ENCODE data around the gene PARP3. TPM values are rescaled to one million over a fixed set of nuclear protein-coding genes. Genes with fewer than 3 reads are reported as not detected.
"Not testable (repeated sequence)": the region's sequence is repeated elsewhere in the genome, so short reads cannot be mapped to it uniquely, and the experiment has no call there.

Gene PARP3
- total RNA-seq, 2 experiments from 2014 or later, result 23.5 to 26.1 TPM

DNA sequence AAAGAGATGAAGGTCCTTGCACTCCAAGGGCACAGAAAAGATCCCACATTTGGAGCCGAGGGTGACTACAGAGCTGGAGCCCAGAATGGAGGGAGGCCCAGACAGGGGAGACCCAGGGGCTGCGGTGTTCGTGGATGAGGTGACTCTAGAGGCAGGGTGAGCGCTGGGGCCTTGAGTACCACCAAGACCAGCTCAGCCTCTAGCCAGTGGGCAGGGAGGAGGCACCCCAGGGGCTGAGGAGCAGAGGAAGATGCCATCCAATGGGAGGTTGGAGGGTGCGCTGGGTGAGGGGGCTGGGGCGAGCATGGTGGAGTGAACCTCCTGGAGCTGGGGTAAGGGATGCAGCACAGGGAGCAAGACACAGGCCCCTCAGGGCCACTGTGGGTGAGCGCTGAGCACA is 13.7 kb upstream of the PARP3 start:
- H3K27me3 Mint-ChIP-seq, result no peaks in the 10 kb centered on the region
- POLR2A ChIA-PET, result no interaction called here
- no peaks in the 10 kb centered on the region for H3K9me3 Mint-ChIP-seq
- H3K4me3 Mint-ChIP-seq, result no peak overlapping the region
- no peaks in the 10 kb centered on the region for H3K4me1 Mint-ChIP-seq
- H3K36me3 Mint-ChIP-seq, result peaks cover 5% of the 10 kb centered on the region
- H3K27ac Mint-ChIP-seq, result no peak overlapping the region
- no peak for DNase-seq
- no peak for ATAC-seq (ENCODE audit: low read depth)

DNA sequence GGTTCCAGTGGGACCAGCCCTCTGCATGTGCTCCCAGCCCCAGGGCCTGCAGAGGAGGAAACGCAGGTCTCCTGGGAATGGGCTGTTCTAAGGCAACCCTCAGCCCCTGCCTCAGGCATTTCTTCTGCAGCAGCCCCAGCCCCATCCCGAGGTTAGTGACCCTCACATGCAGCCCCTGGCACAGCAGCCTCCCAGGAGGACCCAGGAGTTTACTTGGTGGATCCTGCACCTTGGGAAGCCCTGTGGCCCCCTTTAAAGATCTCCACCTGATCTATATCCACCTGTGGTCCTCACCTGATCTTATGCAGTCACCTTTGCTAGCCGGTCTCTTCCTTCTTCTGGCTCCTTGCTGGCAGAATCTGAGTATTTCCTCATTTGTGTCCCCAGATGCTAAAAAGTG is 13.2 kb upstream of the PARP3 start:
- H3K9me3 Mint-ChIP-seq; H3K27me3 Mint-ChIP-seq; H3K4me1 Mint-ChIP-seq; H3K4me3 Mint-ChIP-seq; ATAC-seq (ENCODE audit: low read depth); DNase-seq; POLR2A ChIA-PET; H3K36me3 Mint-ChIP-seq; H3K27ac Mint-ChIP-seq: not testable (repeated sequence)

DNA sequence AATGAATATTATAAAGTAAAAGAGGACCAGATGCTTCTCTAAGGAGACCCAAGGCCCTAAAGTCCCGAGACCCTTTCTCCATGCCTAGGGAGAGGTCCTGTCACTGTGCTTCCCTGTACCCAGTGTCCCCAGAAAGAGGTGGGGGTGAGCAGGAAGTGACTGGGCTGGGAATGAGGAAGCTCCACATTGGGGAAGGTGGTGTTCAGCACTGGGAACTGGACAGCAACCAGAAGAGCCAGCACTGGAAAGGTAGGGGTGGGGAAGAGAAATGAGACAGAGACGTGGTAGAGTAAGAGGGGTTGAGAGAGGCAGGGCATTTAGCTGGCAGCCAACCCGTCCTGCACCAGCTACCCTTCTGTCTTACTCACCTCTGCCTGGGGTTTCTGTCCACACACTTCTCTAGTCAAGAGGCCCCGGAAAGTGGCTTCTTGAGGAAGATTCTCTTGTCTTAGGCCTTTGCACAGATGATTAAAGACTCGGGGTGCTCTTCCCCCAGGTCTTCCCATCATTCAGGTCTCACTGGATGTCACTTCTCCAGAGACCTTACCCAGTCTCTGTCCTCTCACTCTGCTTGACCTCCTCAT is 12.7 kb upstream of the PARP3 start:
- Mint-ChIP-seq H3K4me1 (no peaks in the 10 kb centered on the region), H3K27ac (no peak overlapping the region), H3K9me3 (no peaks in the 10 kb centered on the region), H3K4me3 (no peak overlapping the region), H3K36me3 (peaks cover 8% of the 10 kb centered on the region), H3K27me3 (no peaks in the 10 kb centered on the region)
- POLR2A ChIA-PET, result no interaction called here
- ATAC-seq (ENCODE audit: low read depth), result no peak
- DNase-seq, result no peak

DNA sequence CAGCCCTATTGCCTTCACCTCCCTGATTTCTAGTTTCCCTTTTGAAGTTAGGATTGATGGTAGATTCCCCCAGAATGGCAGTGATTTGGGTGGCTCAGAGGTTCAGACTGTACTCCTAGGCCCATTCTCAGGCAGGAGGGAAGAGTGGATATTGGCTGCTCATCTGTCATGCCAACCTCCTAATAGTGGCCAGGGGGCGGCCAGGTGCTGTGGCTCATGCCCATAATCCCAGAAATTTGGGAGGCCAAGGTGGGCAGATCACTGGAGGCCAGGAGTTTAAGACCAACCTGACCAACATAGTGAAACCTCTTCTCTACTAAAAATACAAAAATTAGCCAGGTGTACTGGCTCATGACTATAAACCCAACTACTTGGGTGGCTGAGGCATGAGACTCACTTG is 11.7 kb upstream of the PARP3 start:
- Mint-ChIP-seq H3K9me3 (no peaks in the 10 kb centered on the region), H3K27me3 (no peaks in the 10 kb centered on the region), H3K4me3 (no peak overlapping the region), H3K36me3 (peaks cover 8% of the 10 kb centered on the region), H3K27ac (no peak overlapping the region), H3K4me1 (no peaks in the 10 kb centered on the region)
- DNase-seq, result no peak
- ATAC-seq (ENCODE audit: low read depth), result no peak
- POLR2A ChIA-PET, result no interaction called here

DNA sequence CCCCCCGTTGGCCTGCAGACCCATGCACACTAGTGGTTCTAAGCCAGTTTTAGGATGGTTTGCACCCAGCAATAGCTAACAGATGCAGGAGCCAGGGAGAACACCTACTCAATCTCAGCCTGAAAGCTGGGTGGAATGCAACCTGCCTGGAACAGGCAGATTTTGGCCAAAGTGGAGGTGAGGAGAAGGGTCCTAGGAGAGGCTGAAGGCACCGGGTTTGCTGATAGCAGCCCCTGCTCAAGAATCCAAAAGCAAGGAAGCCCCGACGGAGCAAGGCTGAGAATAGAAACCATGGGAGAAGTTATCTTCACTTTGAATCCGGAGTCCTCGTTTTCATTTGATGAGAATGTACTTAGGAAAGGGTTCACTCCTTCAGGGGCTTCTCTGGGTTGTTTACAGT is 10.4 kb upstream of the PARP3 start:
- POLR2A ChIA-PET, result interaction anchor here (0.6 kb wide), 1 partner anchor 1334 kb away, joined by 5 read pairs; no protein-coding TSS in a partner anchor
- no peaks in the 10 kb centered on the region for H3K27me3 Mint-ChIP-seq
- H3K4me1 Mint-ChIP-seq, result no peaks in the 10 kb centered on the region
- H3K27ac Mint-ChIP-seq, result no peak overlapping the region
- no peak for ATAC-seq (ENCODE audit: low read depth)
- no peak overlapping the region for H3K4me3 Mint-ChIP-seq
- H3K9me3 Mint-ChIP-seq, result no peaks in the 10 kb centered on the region
- no peak for DNase-seq
- peaks cover 10% of the 10 kb centered on the region for H3K36me3 Mint-ChIP-seq

DNA sequence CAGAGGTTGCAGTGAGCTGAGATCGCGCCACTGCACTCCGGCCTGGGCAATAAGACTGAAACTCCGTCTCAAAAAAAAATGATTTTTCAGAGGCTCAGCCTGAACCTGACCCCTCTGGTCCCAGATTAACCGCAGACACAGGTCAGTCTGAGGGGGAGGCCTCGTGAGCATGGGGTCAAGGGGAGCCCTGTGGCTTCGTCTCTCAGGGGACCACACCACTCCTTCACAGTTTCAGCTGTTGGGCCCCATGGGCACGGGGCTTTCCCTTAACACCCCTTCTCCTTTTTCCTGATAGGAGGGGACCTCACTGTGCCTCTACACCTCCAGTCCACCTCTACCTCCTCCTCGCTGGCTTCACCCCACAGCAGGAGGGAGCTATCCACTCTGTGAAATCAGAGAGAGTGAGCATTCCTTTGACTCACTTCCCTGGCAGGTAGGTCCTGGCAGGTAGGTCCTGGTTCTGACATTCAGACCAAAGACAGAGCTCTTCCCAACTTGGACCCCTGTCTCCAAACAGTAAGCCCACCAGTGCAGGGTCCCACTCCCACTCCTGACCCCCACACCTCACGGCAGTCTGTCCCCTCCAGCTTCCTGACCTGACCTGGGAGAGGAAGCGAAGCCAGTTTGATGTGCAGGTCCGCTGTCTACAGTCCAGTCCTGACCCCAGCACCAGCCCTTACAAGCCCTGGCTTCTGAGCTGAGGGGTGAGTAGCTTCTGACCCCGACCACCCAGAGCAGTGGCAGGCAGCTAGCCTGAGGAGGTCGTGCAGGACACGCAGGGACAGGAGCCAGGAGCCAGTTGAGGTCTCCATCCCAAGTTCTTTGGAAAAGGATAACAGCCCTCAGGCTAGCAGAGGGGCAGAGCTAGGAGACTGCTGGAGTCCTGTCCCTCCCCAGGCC is 9.4 kb upstream of the PARP3 start:
- no peaks in the 10 kb centered on the region for H3K27me3 Mint-ChIP-seq
- H3K9me3 Mint-ChIP-seq, result no peaks in the 10 kb centered on the region
- H3K4me1 Mint-ChIP-seq, result peaks cover 6% of the 10 kb centered on the region
- peaks cover 18% of the 10 kb centered on the region for H3K36me3 Mint-ChIP-seq
- H3K4me3 Mint-ChIP-seq, result no peak overlapping the region
- ATAC-seq (ENCODE audit: low read depth), result no peak
- no peak for DNase-seq
- no peak overlapping the region for H3K27ac Mint-ChIP-seq
- POLR2A ChIA-PET, result no interaction called here

DNA sequence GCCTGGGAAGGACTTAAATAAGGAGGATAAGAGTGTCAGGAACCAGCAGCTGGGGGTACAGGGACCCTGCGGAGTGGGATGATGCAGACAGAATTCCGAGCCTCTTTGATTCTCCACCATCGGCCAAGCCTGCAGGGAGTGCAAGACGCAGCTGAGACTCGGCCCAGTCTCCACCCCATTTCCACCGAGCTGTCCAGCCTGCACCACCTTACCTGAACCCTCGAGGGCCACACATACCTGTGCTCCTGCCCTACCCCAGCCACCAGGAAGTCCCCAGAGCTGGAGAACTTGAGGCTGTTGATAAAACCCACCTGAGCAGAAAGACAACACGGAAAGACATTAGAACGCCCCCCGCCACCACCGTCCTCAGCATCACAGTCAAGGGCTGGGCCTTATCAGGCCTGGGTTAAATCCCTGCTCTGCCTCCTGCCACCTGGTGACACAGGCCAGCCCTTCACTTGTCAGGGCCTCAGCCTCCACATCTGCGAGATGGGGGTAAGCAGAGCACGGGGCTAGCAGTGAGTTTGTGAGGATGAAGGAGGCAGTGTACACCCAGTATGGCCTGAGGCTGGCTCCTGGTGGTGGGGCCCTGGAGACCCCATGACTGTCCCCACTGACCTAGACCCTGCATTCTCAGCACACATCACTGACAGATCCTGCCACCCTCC is 8.6 kb upstream of the PARP3 start:
- no peak for DNase-seq
- H3K27me3 Mint-ChIP-seq, result no peaks in the 10 kb centered on the region
- H3K9me3 Mint-ChIP-seq, result no peaks in the 10 kb centered on the region
- POLR2A ChIA-PET, result no interaction called here
- no peak overlapping the region for H3K27ac Mint-ChIP-seq
- peaks cover 11% of the 10 kb centered on the region for H3K4me1 Mint-ChIP-seq
- peaks cover 19% of the 10 kb centered on the region for H3K36me3 Mint-ChIP-seq
- no peak for ATAC-seq (ENCODE audit: low read depth)
- H3K4me3 Mint-ChIP-seq, result no peak overlapping the region

DNA sequence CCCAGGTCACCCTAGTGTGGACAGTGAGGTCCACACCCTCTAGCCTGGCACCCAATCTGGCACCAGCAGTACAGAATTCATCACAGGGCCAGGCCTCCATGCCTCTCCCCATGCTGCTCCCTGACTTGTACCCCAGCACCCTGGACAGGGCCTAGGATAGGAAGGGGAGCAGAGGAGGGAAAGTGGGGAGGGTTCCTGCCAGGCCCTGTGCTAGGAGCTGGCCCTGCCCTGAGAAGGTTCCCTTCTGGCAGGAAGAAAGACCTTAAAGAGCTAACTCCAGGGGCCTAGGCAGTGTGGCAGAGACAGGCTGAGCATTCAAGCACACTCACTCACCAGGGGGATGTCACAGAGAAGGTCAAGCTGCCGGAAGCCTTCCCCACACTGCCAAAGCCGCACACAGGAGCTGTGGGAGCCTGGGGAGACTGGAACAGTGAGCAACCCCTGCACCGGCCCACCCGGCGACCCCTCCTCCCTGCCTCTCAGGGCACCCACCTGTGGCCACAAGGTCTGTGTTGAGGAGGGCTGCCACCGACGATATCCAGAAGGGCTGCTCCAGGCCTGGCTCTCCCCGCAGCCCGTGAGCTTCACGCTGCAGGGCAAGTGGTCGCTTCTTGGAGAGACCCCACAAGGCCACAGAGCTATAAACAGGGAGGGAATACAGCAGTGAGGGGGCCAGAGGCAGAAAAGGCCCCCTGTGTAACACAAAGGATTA is 7.9 kb upstream of the PARP3 start:
- peaks cover 15% of the 10 kb centered on the region for H3K4me1 Mint-ChIP-seq
- H3K4me3 Mint-ChIP-seq, result no peak overlapping the region
- peaks cover 21% of the 10 kb centered on the region for H3K36me3 Mint-ChIP-seq
- no peaks in the 10 kb centered on the region for H3K27me3 Mint-ChIP-seq
- no peak overlapping the region for H3K27ac Mint-ChIP-seq
- ATAC-seq (ENCODE audit: low read depth) (no peak), DNase-seq (no peak)
- no peaks in the 10 kb centered on the region for H3K9me3 Mint-ChIP-seq
- POLR2A ChIA-PET, result no interaction called here

DNA sequence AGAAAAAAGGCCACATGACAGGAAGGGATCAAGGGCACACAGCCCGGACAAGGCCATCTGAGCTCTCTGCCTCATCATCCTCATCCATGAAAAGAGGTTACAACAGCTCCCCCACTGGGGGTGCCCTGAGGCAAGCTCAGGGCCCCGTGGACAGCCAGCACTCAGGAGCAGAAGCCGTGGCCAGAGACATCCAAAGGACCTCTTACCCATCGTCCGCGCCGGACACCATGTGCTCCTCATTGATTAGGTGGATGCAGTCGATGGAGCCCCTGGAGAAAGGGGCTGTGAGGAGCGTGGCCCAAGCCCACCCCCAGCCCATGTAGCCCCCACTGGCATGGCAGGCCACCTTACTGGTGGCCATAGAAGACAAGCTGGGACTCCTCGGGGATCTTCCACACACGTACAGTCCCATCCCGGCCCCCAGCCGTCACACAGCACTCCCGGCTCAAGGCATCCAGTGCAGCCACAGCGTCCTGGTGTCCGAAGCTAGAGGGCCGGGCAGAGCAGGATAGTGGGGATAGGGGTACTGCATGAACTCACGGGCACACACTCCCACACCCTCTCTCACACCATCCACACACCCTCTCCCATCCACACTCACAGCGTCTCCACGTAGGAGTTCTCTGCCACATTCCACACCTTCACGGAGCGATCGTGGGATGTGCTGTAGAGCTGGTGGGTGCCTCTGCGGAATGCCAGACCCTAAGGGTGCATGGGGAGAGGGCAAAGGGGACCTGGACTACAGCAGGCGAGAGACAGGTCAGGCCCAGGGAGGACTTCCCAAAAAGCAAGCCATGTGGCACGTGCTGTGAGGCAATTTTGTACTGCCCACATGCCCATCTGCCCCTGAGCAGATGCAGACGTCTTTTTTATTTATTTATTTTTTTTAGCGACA is 6.9 kb upstream of the PARP3 start:
- no peak overlapping the region for H3K27ac Mint-ChIP-seq

DNA sequence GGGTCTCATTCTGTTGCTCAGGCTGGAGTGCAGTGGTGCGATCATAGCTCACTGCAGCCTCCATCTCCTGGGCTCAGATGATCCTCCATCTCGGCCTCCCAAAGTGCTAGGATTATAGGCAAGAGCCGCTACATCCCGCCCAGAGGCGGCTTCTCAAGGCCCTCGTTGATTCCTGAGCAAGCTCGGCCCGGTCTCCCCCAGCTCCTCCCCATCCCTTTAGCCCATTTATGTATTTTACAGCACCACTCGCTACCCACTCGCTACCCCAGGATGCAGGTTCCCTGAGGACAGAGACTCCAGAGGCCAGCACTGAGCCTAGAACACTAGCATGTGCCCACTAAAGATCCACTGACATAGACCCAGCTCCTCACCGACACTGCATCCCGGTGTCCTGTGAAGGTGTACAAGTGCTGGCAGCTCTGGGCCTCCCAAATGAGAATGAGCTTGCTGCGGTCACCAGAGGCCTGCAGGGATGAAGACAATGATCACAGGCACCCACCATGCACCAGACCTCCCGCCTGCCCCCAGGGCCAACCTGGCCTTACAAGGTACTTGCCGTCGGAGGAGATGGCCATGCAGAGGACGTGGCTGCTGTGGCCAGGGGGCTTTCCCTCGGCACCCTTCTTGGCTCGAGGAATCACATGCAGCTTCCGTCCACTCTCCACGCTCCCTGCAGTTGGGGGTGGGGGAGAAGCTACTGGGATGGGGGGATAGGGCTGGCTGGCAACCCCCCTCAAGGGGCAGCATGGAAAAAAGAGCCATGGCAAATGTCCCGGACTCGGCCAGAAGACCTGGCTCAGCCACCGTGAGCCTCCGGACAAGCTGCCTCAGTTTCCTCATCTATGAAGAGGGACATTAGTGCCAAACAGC is 6.0 kb upstream of the PARP3 start:
- H3K4me1 Mint-ChIP-seq, result peaks cover 27% of the 10 kb centered on the region
- no peaks in the 10 kb centered on the region for H3K9me3 Mint-ChIP-seq
- H3K36me3 Mint-ChIP-seq, result peaks cover 20% of the 10 kb centered on the region
- no peaks in the 10 kb centered on the region for H3K27me3 Mint-ChIP-seq
- no peak overlapping the region for H3K4me3 Mint-ChIP-seq
- no peak for DNase-seq
- no peak for ATAC-seq (ENCODE audit: low read depth)
- no peak overlapping the region for H3K27ac Mint-ChIP-seq
- POLR2A ChIA-PET, result interaction anchor here (0.6 kb wide), 1 partner anchor 36 kb away, joined by 3 read pairs; no protein-coding TSS in a partner anchor

More for the DNA sequence above, 6.9 kb upstream of the PARP3 start:
- H3K36me3 Mint-ChIP-seq, result peaks cover 20% of the 10 kb centered on the region
- DNase-seq (no peak), ATAC-seq (ENCODE audit: low read depth) (no peak)
- no peaks in the 10 kb centered on the region for H3K9me3 Mint-ChIP-seq
- H3K4me3 Mint-ChIP-seq, result no peak overlapping the region
- H3K27me3 Mint-ChIP-seq, result no peaks in the 10 kb centered on the region
- H3K4me1 Mint-ChIP-seq, result peaks cover 19% of the 10 kb centered on the region
- POLR2A ChIA-PET, result no interaction called here

DNA sequence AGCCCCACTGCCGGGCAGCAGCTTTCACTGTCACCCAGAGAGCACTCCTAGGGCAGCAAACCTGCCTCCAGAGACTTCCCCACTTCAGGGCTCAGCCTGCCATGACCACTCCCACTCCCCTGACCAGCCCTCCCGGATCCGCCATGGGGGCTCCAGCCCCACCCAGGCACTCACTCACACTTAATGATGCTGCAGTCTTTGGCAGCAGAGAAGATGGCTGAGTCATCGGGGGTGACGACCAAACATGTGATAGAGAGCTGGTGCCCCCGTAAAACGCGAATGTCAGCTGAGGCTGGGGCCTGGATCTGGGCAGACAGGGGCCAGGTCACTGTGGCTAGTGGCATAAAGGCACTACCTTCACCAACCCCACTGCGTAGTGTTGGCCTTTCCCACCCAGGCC is 5.1 kb upstream of the PARP3 start:
- H3K27ac Mint-ChIP-seq, result peak overlapping the region; percentile 73
- H3K27me3 Mint-ChIP-seq, result no peaks in the 10 kb centered on the region
- POLR2A ChIA-PET, result interaction anchor here (0.6 kb wide), 1 partner anchor 35 kb away, joined by 3 read pairs; no protein-coding TSS in a partner anchor
- no peaks in the 10 kb centered on the region for H3K9me3 Mint-ChIP-seq
- no peak for DNase-seq
- peaks cover 29% of the 10 kb centered on the region for H3K4me1 Mint-ChIP-seq
- ATAC-seq (ENCODE audit: low read depth), result no peak
- H3K36me3 Mint-ChIP-seq, result peaks cover 20% of the 10 kb centered on the region
- no peak overlapping the region for H3K4me3 Mint-ChIP-seq

Data from activated naive CD8-positive, alpha-beta T cell treated with anti-CD3 and anti-CD28 coated beads, Interleukin-2, amount 10 ng/mL, durations not matched to agents 7 days and 5 days (primary cell).